Right kidney (tissue), 1 donor: ENCODE results near the gene LCAT.
"Not testable (repeated sequence)": the region's sequence is repeated elsewhere in the genome, so short reads cannot be mapped to it uniquely, and the experiment has no call there.

Experiments
- DNase-seq: peaks from one replicate; pipeline ENCODE4 v3.0.0-alpha.2; 2016

Gene LCAT

GRCh38 chr16:67949645-67950044 is 5.7 kb upstream of the LCAT start:
- DNase-seq, result no peak

- no peak for DNase-seq
Measured at GRCh38 chr16:67948015-67948414, 4.1 kb upstream of the LCAT start.

DNA sequence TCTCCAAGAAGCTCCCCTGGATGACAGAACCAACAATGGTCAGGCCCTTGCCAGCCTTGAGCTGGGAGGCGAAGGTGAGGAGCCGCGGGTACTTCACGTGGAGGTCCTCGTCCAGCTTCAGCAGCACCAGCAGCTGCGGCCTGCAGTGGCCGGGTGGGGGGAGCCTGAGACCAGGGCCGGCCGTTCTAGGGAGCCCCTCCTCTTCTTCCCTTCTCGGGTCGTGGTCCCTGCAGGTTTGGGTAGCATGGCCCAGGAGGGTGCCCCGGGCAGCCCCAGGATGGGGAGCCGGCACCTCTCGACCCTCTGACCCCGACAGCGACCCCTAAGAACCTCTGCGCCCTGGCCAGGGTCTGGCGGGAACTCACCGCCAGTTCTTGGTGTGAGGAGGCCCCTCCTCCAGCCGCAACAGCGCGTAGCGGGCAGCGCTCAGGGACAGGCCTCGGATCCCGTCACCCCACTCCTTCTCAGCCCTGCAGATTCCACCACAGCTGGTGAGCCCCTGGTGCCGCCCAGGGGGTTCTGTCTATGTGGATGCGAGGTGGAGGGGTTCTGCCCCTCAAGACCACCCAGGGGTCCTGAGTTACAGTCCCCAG is 3.1 kb upstream of the LCAT start:
- no peak for DNase-seq

DNA sequence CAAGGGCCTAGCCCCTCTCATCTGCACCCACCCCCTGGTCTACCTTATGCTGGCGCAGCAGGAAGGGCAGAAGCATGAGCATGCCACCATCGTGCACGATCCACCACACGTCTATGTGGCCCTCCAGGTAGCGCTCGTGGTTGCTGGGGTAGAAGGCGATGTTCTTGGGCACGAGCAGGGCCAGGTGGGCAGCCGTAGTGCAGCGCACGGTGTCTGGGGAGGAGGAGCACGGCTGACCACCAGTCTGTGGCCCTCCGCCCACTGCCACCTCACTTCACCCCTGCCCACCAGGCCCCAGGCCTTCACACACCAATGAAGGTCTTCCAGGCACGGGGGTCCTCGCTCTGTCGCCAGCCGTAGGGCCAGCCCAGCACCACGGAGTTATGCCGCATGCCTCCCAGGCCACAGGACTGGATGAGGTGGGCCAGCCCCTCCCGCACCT is 2.2 kb upstream of the LCAT start:
- no peak for DNase-seq

GRCh38 chr16:67945392-67945933 is 1.5 kb upstream of the LCAT start:
- no peak for DNase-seq

DNA sequence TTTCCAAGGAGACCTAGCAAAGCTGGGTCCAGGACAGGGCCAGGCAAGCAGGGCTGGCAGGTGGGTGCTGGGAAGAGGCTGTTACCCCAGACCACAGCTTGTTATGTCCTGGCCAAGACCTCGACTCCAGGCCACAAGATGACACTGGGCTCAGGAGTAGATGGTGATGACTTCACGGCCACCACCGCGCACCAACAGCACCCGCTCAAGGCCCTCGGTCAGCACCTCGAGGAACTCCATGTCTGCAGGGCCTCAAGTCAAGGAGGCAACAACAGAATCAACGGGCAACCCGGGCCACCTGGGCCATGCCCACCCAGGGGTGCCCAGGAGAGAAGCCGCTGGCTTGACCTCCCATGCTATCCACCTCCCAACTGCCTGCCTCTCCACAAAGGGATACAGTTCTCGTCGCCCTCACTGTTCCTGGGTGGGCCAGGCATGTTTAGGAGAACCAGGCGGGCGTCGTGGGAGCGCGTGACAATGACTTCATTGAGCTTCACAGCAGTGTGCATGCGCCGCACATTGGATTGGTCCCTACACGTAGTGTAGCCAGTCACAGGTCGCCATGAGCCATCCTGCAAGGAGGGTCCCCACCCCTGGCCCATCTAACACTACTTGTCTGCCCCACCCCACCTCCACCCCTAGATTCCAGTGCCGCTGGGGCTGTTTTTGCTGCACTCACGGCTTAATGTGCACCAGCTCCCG is 921 bp upstream of the LCAT start:
- DNase-seq, result no peak

- no peak for DNase-seq
Measured at GRCh38 chr16:67943256-67943618, 683 bp downstream of the LCAT start.

- DNase-seq, result no peak
Measured at GRCh38 chr16:67942510-67943255, 1.2 kb downstream of the LCAT start.

DNA sequence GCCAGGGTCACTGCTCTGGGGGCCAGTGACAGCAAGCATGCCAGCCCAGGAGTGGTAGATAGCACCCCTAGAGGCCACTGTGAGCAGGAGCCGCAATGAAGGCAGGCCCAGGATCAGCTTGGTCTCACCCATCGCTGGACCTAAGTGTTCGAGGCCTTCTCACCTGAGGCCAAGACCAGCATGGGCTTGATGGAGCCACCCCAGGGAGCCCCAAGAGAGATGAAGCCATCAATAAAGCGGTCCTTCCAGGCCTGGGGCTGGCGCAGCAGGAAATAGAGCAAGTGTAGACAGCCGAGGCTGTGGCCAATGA is 1.8 kb downstream of the LCAT start:
- peak; percentile 39 for DNase-seq

DNA sequence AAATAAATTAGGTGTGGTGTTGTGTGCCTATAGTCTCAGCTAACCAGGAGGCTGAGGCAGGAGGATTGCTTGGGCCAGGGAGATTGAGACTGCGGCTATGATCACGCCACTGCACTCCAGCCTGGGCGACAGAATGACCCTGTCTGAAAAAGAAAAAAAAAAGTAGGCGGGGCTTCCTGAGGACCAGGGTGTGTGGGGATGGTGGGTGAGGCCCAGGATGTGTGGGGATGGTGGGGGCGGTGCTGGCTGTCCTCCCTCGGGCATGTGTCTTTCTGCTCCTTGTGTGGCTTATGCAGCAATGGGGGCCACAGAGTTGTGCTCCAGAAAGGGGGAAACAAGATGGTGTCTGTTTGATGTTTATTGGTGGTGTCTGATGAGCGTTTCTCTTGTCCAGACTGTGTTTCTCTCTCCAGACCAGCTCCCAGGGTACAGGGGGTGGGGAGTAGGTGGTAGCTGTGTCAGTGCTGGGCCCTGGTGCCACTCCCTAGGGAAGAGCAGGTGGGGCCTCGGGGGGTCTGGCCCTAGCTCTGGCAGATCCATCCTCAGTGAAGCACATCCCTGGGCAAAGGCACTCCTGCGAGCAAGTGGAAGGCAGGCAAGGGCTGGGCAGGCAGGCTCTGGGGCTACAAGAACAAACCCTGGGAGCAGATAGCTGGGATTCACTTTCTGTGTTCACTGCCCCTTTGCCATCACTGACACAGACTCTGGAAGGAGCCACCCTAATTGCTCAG is 2.3 kb downstream of the LCAT start:
- DNase-seq, result no peak

GRCh38 chr16:67940446-67941089 is 3.4 kb downstream of the LCAT start:
- no peak for DNase-seq

DNA sequence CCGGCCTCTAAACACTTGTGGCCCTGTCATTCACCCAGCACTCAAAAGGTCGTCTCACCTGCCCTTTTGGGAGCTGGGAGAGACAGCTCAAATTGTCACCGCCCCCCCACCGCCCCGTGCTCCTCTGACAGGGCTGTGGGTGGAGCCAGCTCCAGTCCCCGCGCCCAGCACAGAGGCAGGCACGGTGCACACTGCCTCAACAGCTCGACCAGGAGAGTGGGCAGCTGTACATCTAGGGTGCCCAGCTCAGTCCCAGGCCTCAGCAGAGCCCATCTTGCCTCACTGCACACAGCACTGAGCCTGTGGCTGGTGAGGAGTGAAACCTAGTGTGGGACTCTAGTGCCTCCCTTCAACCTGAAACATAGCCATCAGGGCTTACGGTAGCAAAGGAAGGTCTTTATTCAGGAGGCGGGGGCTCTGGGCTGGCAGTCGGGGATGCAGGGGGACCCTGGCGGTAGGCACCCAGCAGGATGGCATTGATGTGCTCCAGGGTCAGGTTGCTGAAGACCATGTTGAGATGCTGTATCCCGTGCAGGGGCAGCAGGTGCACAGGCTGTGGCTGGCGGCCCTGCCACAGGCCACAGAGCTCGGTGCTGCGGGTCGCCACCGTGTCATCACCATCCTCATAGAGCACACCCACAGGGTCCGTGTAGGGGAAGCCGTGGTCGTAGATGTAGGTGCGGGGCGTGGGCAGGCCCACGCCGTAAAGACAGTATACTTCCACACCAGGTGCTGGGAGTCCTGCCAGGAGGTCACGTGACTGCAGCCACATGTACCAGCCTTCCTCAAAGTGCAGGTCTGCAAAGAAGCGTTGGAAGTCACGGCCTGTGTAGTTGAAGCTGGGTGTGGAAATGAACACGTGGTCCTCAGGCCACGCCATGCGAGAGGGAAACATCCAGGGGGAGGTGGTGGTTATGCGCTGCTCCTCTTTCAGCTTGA is 4.1 kb downstream of the LCAT start:
- DNase-seq, result no peak

- not testable (repeated sequence) for DNase-seq
Measured at GRCh38 chr16:67937713-67938112, 6.2 kb downstream of the LCAT start.

- no peak for DNase-seq
Measured at GRCh38 chr16:67936880-67937605, 6.9 kb downstream of the LCAT start.

DNA sequence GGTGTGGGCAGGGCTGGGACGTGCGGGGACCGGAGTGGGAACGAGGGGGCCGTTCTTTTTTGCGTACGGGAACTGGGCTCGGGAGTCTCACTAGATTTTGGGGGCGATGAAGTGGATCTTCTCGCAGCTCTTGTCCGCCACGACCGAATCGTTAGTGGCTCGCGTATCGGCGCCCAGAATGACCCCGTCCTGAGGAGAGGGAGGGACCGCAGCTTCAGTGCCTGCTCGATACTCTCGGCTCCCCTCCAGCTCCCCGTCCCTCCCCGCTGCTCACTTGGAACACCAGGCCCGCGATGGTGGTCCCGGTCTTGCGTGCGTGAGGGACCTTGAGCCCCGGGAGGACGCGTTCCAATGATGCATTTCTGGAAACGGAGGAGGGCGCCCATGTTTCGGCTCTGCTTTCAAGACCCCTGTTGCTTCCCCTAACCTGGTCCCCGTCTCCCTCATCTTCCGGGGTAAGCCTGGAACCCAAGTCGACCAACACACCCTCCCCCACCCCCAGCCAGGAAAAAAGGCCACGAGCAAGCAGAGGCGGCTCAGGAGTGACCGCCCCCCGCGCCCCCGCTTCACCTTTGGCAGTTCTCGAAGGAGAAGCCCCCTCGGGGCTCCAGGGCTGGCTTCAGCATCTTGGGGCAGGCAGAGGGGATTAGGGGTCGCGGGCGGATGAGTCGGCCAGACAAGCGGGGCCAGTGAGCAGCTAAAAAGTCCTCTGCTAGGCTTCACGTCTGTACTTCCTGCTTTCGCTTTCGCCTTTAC is 7.6 kb downstream of the LCAT start, which contains the start of gene PSMB10:
Gene PSMB10 (minus strand): TSS at position 727 of the 756 bp plus-strand sequence. CDS start 101 bp downstream, at position 626.
- DNase-seq, result peak; percentile 67

- peak; percentile 93 for DNase-seq
Measured at GRCh38 chr16:67935402-67936123, 8.4 kb downstream of the LCAT start.

DNA sequence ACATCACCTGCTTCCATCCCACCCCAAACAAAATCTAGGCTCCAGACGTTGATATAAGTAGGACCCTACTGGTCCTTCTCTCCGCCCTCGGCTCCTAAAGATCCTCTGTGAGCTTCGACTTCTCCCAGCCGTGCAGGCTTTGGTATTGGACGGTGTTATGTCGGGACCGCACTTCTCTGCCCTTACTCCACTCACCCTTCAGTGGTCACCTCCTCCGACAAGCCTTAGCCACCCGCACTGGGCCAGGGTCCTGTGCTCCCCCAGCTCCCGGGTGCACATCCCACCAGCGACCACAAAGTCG is 8.9 kb downstream of the LCAT start:
- peak; percentile 51 for DNase-seq

GRCh38 chr16:67934306-67935100 is 9.4 kb downstream of the LCAT start:
- DNase-seq, result no peak
